WTC11 (cell line): ENCODE measurements around the gene SCNN1A. TPM values are rescaled to one million over a fixed set of nuclear protein-coding genes. Genes with fewer than 3 reads are reported as not detected.

Source experiments
- ATAC-seq: fragments of 200-7000 bp; cut with Tn5 transposase; 2 replicates; pipeline ENCODE4 v1.10.0; 2021; ENCODE audit warnings: mild to moderate bottlenecking, moderate library complexity
- CTCF ChIA-PET: fragments of 300-600 bp; sonication (Branson Sonifier 250); formaldehyde crosslinking; loops from one replicate; lab custom pipeline; 2021; ENCODE audit warnings: antibody characterized with exemption; lab: Charles Lee
- POLR2A ChIA-PET: fragments of 350-600 bp; sonication (Branson Sonifier 250); formaldehyde crosslinking; loops from one replicate; lab custom pipeline; 2021; ENCODE audit warnings: antibody characterized with exemption; lab: Charles Lee
- DNase-seq: peaks from one replicate; pipeline ENCODE4 v3.0.0; 2021; ENCODE audit warnings: low spot score
- H3K27ac Mint-ChIP-seq: 2 replicates; pipeline ENCODE4 v1.8.0; 2021; ENCODE audit warnings: mixed read lengths
- H3K27me3 Mint-ChIP-seq: 2 replicates; pipeline ENCODE4 v1.8.0; 2021; ENCODE audit warnings: low read depth, mild to moderate bottlenecking, moderate library complexity, mixed read lengths
- H3K36me3 Mint-ChIP-seq: 2 replicates; pipeline ENCODE4 v1.8.0; 2021; ENCODE audit warnings: mixed read lengths
- H3K4me1 Mint-ChIP-seq: 2 replicates; pipeline ENCODE4 v1.8.0; 2022; ENCODE audit warnings: mixed read lengths
- H3K4me3 Mint-ChIP-seq: 2 replicates; pipeline ENCODE4 v1.8.0; 2021; ENCODE audit warnings: mild to moderate bottlenecking, moderate library complexity, mixed read lengths
- H3K9me3 Mint-ChIP-seq: 2 replicates; pipeline ENCODE4 v1.8.0; 2021; ENCODE audit warnings: mixed read lengths
- GTF2I ChIP-seq: fragments of 250-450 bp; sonication (Bioruptor Pico); conservative IDR thresholded peaks from 2 replicates; pipeline ENCODE4 v1.4.0; 2021; ENCODE audit warnings: mild to moderate bottlenecking
- IRF2 ChIP-seq: sonication (generic); formaldehyde crosslinking; IDR thresholded peaks from 2 replicates; pipeline ENCODE4 v1.8.0; 2022; ENCODE audit warnings: low read depth, missing genetic modification reagents, borderline replicate concordance
- NFE2L1 ChIP-seq: sonication (generic); formaldehyde crosslinking; IDR thresholded peaks from 2 replicates; pipeline ENCODE4 v1.8.1; 2023; ENCODE audit warnings: missing genetic modification reagents
- PRDM15 ChIP-seq: sonication (generic); formaldehyde crosslinking; IDR thresholded peaks from 2 replicates; pipeline ENCODE4 v1.8.0; 2022; ENCODE audit warnings: missing genetic modification reagents
- PREB ChIP-seq: sonication (generic); formaldehyde crosslinking; IDR thresholded peaks from 2 replicates; pipeline ENCODE4 v1.8.1; 2022; ENCODE audit warnings: mild to moderate bottlenecking, missing genetic modification reagents, moderate library complexity, borderline replicate concordance
- RELA ChIP-seq: sonication (generic); formaldehyde crosslinking; IDR thresholded peaks from 2 replicates; pipeline ENCODE4 v1.8.1; 2022; ENCODE audit warnings: missing genetic modification reagents, mild to moderate bottlenecking, borderline replicate concordance
- SMAD4 ChIP-seq: sonication (generic); formaldehyde crosslinking; IDR thresholded peaks from 2 replicates; pipeline ENCODE4 v1.8.0; 2022; ENCODE audit warnings: mild to moderate bottlenecking, missing genetic modification reagents
- TP53 ChIP-seq: sonication (generic); formaldehyde crosslinking; IDR thresholded peaks from 2 replicates; pipeline ENCODE4 v1.8.1; 2023; ENCODE audit warnings: mild to moderate bottlenecking, missing genetic modification reagents
- ZBTB21 ChIP-seq: sonication (generic); formaldehyde crosslinking; IDR thresholded peaks from 2 replicates; pipeline ENCODE4 v1.8.1; 2023; ENCODE audit warnings: mild to moderate bottlenecking, missing genetic modification reagents, borderline replicate concordance
- ZNF317 ChIP-seq: sonication (generic); formaldehyde crosslinking; IDR thresholded peaks from 2 replicates; pipeline ENCODE4 v1.8.1; 2023; ENCODE audit warnings: low read depth, mild to moderate bottlenecking, moderate library complexity, missing genetic modification reagents, borderline replicate concordance
- ZNF423 ChIP-seq: fragments of 250-450 bp; sonication (Bioruptor Pico); IDR thresholded peaks from 2 replicates; pipeline ENCODE4 v2.1.2; 2022; ENCODE audit warnings: mild to moderate bottlenecking, moderate library complexity
- ZNF425 ChIP-seq: fragments of 250-450 bp; sonication (Bioruptor Pico); conservative IDR thresholded peaks from 2 replicates; pipeline ENCODE4 v1.9.0; 2021; ENCODE audit warnings: mild to moderate bottlenecking
- total RNA-seq: library from RNA; stranded (reverse); gene quantifications from 3 replicates; pipeline ENCODE4 v1.2.3, GENCODE V29; 2021
- TF ChIP-seq, protein P1 (sequence below): sonication (generic); formaldehyde crosslinking; IDR thresholded peaks from 2 replicates; pipeline ENCODE4 v1.8.1; 2023; ENCODE audit warnings: mild to moderate bottlenecking, moderate library complexity, missing genetic modification reagents

SCNN1A gene
- total RNA-seq, 1 experiment from 2014 or later = 100 TPM

GRCh38 chr12:6356374-6356820 is 19.0 kb downstream of the SCNN1A start:
- Mint-ChIP-seq H3K9me3 (no peaks in the 10 kb centered on the region), H3K27ac (0 out of 2 replicates have a peak overlapping the region, but pooled peaks have one; percentile 34), H3K4me1 (peaks cover 25% of the 10 kb centered on the region), H3K27me3 (no peaks in the 10 kb centered on the region), H3K36me3 (peaks cover 50% of the 10 kb centered on the region), H3K4me3 (no peak overlapping the region)
- POLR2A ChIA-PET = interaction anchor here (0.6 to 2.2 kb wide), 5 partner anchors 12 to 28 kb away, joined by 3 to 14 read pairs (median 8); partner anchors contain the start of genes SCNN1A and TNFRSF1A
- ATAC-seq = no peak
- no peak for TF ChIP-seq ZNF317 (CRISPR knock-in tag)
- CTCF ChIA-PET = interaction anchor here (0.5 to 5.6 kb wide), 13 partner anchors 8 to 109 kb away, joined by 3 to 68 read pairs (median 10); partner anchors contain the start of genes LTBR, SCNN1A and TNFRSF1A
- DNase-seq = no peak

DNA sequence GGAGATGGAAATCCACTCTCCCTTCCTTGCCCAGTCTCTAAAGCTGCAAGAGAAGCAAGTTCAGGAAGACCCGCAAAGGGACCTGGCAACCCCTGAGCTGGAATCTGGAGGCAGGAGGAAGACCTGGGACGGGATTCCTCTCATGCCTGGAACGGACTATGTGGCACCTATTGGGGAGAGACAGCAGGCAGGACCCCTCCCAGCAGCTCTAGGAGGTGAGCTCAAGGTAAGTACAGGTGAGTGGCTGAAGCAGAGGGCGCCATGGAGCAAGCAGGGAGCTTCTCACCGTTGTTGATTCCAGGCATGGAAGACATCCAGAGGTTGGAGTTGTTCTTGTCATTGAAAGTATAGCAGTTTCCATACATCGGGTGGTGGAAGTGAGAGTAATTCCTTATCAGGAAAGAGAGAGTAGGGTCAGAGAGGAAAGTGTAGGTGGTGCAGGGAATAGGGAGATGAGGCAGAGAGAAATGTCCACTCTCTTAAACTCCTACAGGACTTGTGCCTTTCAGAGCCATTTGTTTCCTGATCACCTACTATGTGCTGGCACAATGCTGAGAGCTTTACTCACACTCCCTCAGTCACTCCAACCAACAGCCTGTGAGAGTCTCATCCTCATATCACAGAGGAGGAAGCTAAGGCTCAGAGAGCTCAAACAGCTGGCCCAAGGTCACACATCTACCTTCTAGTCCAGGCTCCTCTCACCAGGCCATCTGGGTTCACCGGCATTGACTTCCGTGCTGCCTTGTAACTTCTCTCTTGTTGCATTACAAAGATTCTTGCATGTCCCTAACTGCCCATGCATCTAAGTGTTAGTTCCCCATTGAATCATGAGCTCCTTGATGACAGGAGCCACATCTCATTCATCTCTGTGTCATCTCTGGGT is 19.6 kb downstream of the SCNN1A start:
- ChIA-PET POLR2A (interaction anchor here (0.6 to 2.2 kb wide), 7 partner anchors 11 to 115 kb away, joined by 3 to 14 read pairs (median 7); partner anchors contain the start of genes SCNN1A, TNFRSF1A and VAMP1), CTCF (interaction anchor here (0.6 to 5.6 kb wide), 30 partner anchors 9 to 269 kb away, joined by 3 to 68 read pairs (median 4); partner anchors contain the start of genes LTBR, MRPL51, SCNN1A and TNFRSF1A)
- ATAC-seq = peak; percentile 96
- DNase-seq = peak; percentile 73
- Mint-ChIP-seq H3K36me3 (peaks cover 50% of the 10 kb centered on the region), H3K27me3 (no peaks in the 10 kb centered on the region), H3K9me3 (no peaks in the 10 kb centered on the region), H3K4me1 (peaks cover 25% of the 10 kb centered on the region), H3K4me3 (no peak overlapping the region), H3K27ac (peak overlapping the region; percentile 34; the same call in 1 of the 2 replicates)
- TF ChIP-seq, protein P1, sequence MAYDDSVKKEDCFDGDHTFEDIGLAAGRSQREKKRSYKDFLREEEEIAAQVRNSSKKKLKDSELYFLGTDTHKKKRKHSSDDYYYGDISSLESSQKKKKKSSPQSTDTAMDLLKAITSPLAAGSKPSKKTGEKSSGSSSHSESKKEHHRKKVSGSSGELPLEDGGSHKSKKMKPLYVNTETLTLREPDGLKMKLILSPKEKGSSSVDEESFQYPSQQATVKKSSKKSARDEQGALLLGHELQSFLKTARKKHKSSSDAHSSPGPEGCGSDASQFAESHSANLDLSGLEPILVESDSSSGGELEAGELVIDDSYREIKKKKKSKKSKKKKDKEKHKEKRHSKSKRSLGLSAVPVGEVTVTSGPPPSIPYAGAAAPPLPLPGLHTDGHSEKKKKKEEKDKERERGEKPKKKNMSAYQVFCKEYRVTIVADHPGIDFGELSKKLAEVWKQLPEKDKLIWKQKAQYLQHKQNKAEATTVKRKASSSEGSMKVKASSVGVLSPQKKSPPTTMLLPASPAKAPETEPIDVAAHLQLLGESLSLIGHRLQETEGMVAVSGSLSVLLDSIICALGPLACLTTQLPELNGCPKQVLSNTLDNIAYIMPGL (CRISPR knock-in tag) = no peak
- no peak for TF ChIP-seq SMAD4 (CRISPR knock-in tag)
- TF ChIP-seq IRF2 (CRISPR knock-in tag) = no peak
- 0 out of 2 replicates have a peak, but pooled peaks have one; percentile 27 for TF ChIP-seq ZNF423 (CRISPR knock-in tag)
- TF ChIP-seq PRDM15 (CRISPR knock-in tag) = peak; percentile 98
- TF ChIP-seq NFE2L1 (CRISPR knock-in tag) = no peak

DNA sequence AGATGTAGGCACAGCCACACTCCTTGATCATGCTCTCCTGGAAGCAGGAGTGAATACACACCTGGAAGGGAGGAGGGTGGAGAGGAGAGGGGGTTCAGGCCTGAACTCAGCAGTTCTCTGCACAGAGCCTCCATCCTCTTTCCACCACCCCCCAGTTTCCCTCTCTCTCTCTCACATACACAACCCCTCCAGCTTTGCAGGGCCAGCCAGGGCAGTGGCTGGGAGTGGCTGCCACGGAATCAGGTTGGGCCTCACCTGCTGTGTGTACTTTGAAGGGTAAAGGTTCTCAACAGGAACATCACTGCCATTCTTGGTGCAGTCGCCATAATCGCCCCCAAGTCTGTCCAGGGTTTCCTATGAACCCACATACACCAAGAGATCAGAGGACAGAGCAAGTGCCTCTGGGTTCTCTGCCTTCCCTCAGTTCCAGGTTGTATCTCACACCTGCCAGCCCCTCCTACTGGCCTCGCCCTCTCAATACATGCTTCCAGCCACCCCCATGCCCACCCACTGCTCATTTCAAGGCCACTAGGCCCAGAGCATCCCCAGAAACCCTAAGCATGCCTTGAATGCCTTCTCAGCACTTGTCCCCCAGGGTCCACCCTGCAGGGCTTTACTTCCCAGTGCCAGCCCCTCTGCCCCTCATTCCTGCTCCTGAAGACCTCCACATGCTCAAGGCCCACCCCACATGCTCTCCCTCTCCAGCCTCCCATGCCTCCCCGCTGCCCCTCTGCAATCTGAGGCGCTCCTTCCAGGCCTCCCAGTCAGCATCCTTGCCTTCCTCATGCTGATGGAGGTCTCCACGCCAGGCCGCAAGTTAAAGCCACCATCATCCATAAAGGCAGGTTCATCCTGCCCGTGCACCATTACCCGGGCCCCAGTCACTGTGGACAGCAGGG is 20.6 kb downstream of the SCNN1A start:
- H3K36me3 Mint-ChIP-seq = peaks cover 42% of the 10 kb centered on the region
- ATAC-seq = peak; percentile 32
- DNase-seq = no peak
- peaks cover 25% of the 10 kb centered on the region for H3K4me1 Mint-ChIP-seq
- no peak overlapping the region for H3K4me3 Mint-ChIP-seq
- no peaks in the 10 kb centered on the region for H3K27me3 Mint-ChIP-seq
- no peaks in the 10 kb centered on the region for H3K9me3 Mint-ChIP-seq
- POLR2A ChIA-PET = interaction anchor here (1.0 to 2.2 kb wide), 4 partner anchors 13 to 116 kb away, joined by 7 to 14 read pairs (median 8); partner anchors contain the start of genes SCNN1A, TNFRSF1A and VAMP1
- CTCF ChIA-PET = interaction anchor here (0.6 to 5.6 kb wide), 29 partner anchors 9 to 268 kb away, joined by 3 to 68 read pairs (median 5); partner anchors contain the start of genes LTBR, MRPL51, SCNN1A and TNFRSF1A
- H3K27ac Mint-ChIP-seq = peak overlapping the region; percentile 78
- 0 out of 2 replicates have a peak, but pooled peaks have one; percentile 9 for TF ChIP-seq GTF2I (CRISPR knock-in tag)
- no peak for TF ChIP-seq RELA
- no peak for TF ChIP-seq TP53 (CRISPR knock-in tag)
- no peak for TF ChIP-seq PREB (CRISPR knock-in tag)
- TF ChIP-seq ZNF425 (CRISPR knock-in tag) = no peak
- TF ChIP-seq ZBTB21 (CRISPR knock-in tag) = no peak
